SU-DHL-6 (cell line): Measurements from ENCODE around the gene TMEM175.
"Not testable (repeated sequence)": the region's sequence is repeated elsewhere in the genome, so short reads cannot be mapped to it uniquely, and the experiment has no call there.

Experiments used
- H2AFZ ChIP-seq: fragments of 200-600 bp; sonication (generic); 2 replicates; pipeline ENCODE4 v1.6.1; 2014; ENCODE audit warnings: low read depth, mild to moderate bottlenecking, moderate library complexity, mixed read lengths, antibody characterized with exemption, low read length; ENCODE audit not compliant: severe bottlenecking
- H3F3A ChIP-seq: fragments of 200-600 bp; shearing (Covaris generic); 2 replicates; pipeline ENCODE4 v1.6.0; 2016; ENCODE audit warnings: antibody characterized with exemption, mild to moderate bottlenecking; ENCODE audit not compliant: insufficient read depth
- H3K27ac ChIP-seq: fragments of 200-600 bp; sonication (generic); 2 replicates; pipeline ENCODE4 v1.5.1; 2016; ENCODE audit warnings: low read depth, mild to moderate bottlenecking, low read length, moderate library complexity, mixed read lengths
- H3K27me3 ChIP-seq: fragments of 200-600 bp; sonication (generic), shearing (Covaris generic); 2 replicates; pipeline ENCODE4 v1.6.0; 2014; ENCODE audit warnings: mild to moderate bottlenecking, low read length
- H3K36me3 ChIP-seq: fragments of 200-600 bp; sonication (generic); 2 replicates; pipeline ENCODE4 v1.6.1; 2014; ENCODE audit warnings: mild to moderate bottlenecking, low read length, mixed read lengths
- H3K4me2 ChIP-seq: fragments of 300-600, 200-600 bp; shearing (Covaris generic), sonication (generic); 2 replicates; pipeline ENCODE4 v1.6.0; 2014; ENCODE audit warnings: low read length, low read depth, mild to moderate bottlenecking; ENCODE audit not compliant: poor library complexity, severe bottlenecking
- H3K4me3 ChIP-seq: fragments of 200-600 bp; sonication (generic); 2 replicates; pipeline ENCODE4 v1.5.1; 2014; ENCODE audit warnings: antibody characterized with exemption, low read length, mild to moderate bottlenecking, mixed read lengths; ENCODE audit not compliant: insufficient read depth, poor library complexity, severe bottlenecking
- H3K79me2 ChIP-seq: fragments of 200-600 bp; sonication (generic); 2 replicates; pipeline ENCODE4 v1.6.1; 2014; ENCODE audit warnings: mild to moderate bottlenecking, low read length, moderate library complexity; ENCODE audit not compliant: insufficient read depth
- H3K9ac ChIP-seq: fragments of 200-600 bp; sonication (generic); 2 replicates; pipeline ENCODE4 v1.7.0; 2014; ENCODE audit warnings: mild to moderate bottlenecking, low read length
- H3K9me2 ChIP-seq: fragments of 200-600 bp; sonication (generic); replicated peaks from 2 replicates; pipeline ENCODE4 v1.6.1; 2014; ENCODE audit warnings: low read length; ENCODE audit not compliant: insufficient read depth
- H3K9me3 ChIP-seq: fragments of 200-600 bp; sonication (generic); 2 replicates; pipeline ENCODE4 v1.6.1; 2014; ENCODE audit warnings: low read length, mixed read lengths; ENCODE audit not compliant: insufficient read depth
- H4K20me1 ChIP-seq: fragments of 200-600 bp; sonication (generic); 2 replicates; pipeline ENCODE4 v1.6.1; 2014; ENCODE audit warnings: low read depth, mild to moderate bottlenecking, antibody characterized with exemption, low read length, moderate library complexity, mixed read lengths
- CTCF ChIP-seq: fragments of 200-600 bp; sonication (generic); IDR thresholded peaks from one replicate; pipeline ENCODE4 v1.5.1; 2017; ENCODE audit warnings: antibody characterized with exemption, mild to moderate bottlenecking, low read length, moderate library complexity; ENCODE audit not compliant: insufficient read depth, poor library complexity, severe bottlenecking
- EZH2phosphoT487 ChIP-seq: fragments of 200-600 bp; sonication (generic), shearing (Covaris generic); conservative IDR thresholded peaks from 2 replicates; pipeline ENCODE4 v1.6.1; 2018; ENCODE audit warnings: mild to moderate bottlenecking, antibody characterized with exemption, low read length, moderate library complexity, mixed read lengths

Gene TMEM175

DNA sequence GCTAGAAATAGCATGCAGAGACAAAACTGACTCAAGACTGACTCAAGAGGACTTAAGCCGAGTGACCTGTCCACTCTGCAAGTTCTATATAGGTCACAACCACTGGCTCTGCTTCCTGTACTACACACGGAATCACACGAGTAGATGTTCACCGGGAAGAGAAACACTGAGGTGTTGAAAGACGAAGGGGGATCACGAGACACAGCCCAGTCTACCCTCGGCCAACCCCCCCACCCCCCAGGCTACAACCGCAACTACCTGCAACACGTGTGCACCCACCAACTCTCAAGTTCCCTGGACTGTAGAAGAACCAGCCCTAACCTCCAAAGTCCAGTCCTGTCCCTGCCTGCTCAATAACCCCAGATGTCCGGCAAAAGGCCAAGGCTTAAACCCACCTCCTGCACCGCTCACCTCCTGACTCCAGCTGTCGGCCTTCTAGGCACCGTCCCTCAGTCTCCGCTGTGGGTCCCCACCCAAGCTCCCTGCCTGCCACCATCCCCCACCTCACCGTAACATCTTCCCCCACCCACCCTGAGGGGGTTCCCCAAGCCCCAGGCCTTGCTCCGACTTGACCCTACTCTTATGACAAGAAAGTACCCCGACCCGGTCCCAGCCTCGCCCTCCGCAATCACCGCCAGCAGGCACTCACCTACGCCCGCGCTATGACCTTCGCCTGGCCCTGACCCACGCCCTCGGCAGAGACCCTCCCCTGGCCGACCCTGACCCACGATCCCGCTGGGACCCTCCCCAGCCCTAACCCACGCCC lies 883 bp upstream of the TMEM175 start:
- Histone ChIP-seq H3K27ac (peak overlapping the region; percentile 51), H3F3A (peaks cover 24% of the 10 kb centered on the region), H3K4me3 (peak overlapping the region; percentile 68), H2AFZ (no peak overlapping the region), H3K9me2 (no peaks in the 10 kb centered on the region), H3K4me2 (peak overlapping the region; percentile 71), H3K36me3 (no peaks in the 10 kb centered on the region), H4K20me1 (0 out of 2 replicates have a peak, but pooled peaks cover 8% of the 10 kb centered on the region), H3K27me3 (no peaks in the 10 kb centered on the region), H3K9me3 (no peaks in the 10 kb centered on the region), H3K79me2 (peaks cover 43% of the 10 kb centered on the region), H3K9ac (peak overlapping the region; percentile 98)
- TF ChIP-seq CTCF (no peak), EZH2phosphoT487 (no peak)

DNA sequence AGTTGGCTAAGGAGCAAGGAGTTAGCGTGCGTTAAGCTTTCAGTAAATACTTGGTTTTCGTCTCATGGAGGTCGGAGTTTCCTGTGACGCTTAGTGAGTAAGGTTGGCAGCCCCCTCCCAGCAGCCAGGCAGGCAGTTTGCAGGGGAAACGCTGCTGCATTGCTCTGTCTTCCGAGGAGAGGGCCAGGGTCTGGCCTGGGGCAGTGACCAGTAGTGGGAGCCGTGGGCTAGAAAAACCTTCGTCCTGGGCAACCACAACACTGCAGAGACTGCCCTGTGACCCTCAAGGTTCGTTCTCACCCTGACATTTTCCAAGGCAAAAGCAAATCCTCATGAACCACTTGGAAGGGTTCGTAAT lies 432 bp downstream of the TMEM175 start:
- no peaks in the 10 kb centered on the region for H3K9me3 ChIP-seq
- no peak for TF ChIP-seq CTCF
- TF ChIP-seq EZH2phosphoT487: no peak
- 0 out of 2 replicates have a peak, but pooled peaks cover 8% of the 10 kb centered on the region for H4K20me1 ChIP-seq
- no peaks in the 10 kb centered on the region for H3K36me3 ChIP-seq
- peak overlapping the region; percentile 31 for H3K27ac ChIP-seq
- peak overlapping the region; percentile 88 for H3K4me2 ChIP-seq
- peak overlapping the region; percentile 68 for H3K4me3 ChIP-seq
- H3K79me2 ChIP-seq: peaks cover 41% of the 10 kb centered on the region
- peak overlapping the region; percentile 98 for H3K9ac ChIP-seq
- H2AFZ ChIP-seq: peak overlapping the region; percentile 79
- peaks cover 24% of the 10 kb centered on the region for H3F3A ChIP-seq
- H3K9me2 ChIP-seq: no peaks in the 10 kb centered on the region
- H3K27me3 ChIP-seq: no peaks in the 10 kb centered on the region

- not testable (repeated sequence) for H3K36me3 ChIP-seq, H3K4me3 ChIP-seq, H3K9me3 ChIP-seq, H3K4me2 ChIP-seq, H3K9ac ChIP-seq, H3K79me2 ChIP-seq, H4K20me1 ChIP-seq, H3K27me3 ChIP-seq, H3K9me2 ChIP-seq, H3K27ac ChIP-seq, H2AFZ ChIP-seq
- peaks cover 14% of the 10 kb centered on the region for H3F3A ChIP-seq
Observed at GRCh38 chr4:939508-939907, 7.2 kb downstream of the TMEM175 start.

DNA sequence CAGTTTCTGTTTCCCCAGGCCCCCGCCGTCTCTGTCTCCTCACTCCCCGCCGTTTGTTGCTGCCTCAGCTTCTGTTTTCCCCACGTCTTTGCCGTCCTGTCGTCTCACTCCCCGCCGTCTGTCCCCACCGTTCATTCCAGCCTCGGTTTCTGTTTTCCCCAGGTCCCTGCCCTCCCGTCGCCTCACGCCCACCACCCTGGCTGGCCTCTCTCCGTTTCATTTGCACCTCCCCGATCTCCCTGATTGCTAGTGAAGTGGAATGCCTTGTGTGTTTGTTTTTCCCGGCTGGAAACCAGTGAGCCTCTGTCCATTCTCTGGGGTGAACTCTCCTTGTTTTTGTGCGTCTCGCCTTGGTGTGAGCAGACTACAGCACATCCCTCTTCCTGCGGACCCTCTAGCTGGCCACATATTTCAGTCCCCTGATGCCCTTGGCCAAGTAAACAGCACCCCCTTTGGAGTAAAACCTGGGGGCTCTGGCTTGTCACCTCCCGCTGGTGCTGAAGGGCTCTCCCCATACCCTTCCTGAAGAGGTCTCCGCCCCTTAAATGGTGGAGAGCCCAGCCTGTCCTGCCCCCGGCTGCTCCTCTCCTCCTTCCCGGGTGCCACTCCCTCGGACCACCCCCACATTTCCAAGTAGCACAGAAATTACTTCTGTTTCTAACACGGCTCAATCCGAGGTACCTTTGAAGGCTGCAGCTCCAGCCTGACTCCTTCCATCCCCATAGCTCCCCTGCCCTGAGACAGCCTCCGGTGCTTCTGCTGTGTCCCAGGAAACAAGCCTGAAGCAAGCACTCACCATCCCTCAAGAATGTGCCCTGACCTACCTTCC lies 13.2 kb downstream of the TMEM175 start:
- H3K4me2 ChIP-seq: no peak overlapping the region
- H3K27me3 ChIP-seq: no peaks in the 10 kb centered on the region
- H3K9ac ChIP-seq: no peak overlapping the region
- no peaks in the 10 kb centered on the region for H3F3A ChIP-seq
- H3K9me3 ChIP-seq: no peaks in the 10 kb centered on the region
- no peak overlapping the region for H3K4me3 ChIP-seq
- no peaks in the 10 kb centered on the region for H3K9me2 ChIP-seq
- H4K20me1 ChIP-seq: no peaks in the 10 kb centered on the region
- no peaks in the 10 kb centered on the region for H3K79me2 ChIP-seq
- no peaks in the 10 kb centered on the region for H3K36me3 ChIP-seq
- TF ChIP-seq CTCF (no peak), EZH2phosphoT487 (no peak)
- H3K27ac ChIP-seq: no peak overlapping the region
- no peak overlapping the region for H2AFZ ChIP-seq
